K562 (cell line): ENCODE measurements around the gene OCEL1. TPM values are rescaled to one million over a fixed set of nuclear protein-coding genes. Genes with fewer than 3 reads are reported as not detected.
A peak's percentile ranks its signal among the peaks of the same experiment; 100 is the strongest.

Experiments used
- CREB1 ChIP-seq, 2 experiments: sonication (generic) in 1 of 2; formaldehyde crosslinking in 1 of 2; IDR thresholded peaks; 2 replicates each; pipeline versions ENCODE4 v1.6.1 to v1.8.0; 2012 to 2022; ENCODE audit warnings: inconsistent platforms in 1 of 2, mild to moderate bottlenecking in 1 of 2, missing genetic modification reagents in 1 of 2, moderate library complexity in 1 of 2
- CTCFL ChIP-seq: IDR thresholded peaks from 2 replicates; pipeline ENCODE4 v1.6.1; 2011; ENCODE audit warnings: borderline replicate concordance, low read depth, mild to moderate bottlenecking, moderate library complexity, low read length; ENCODE audit not compliant: insufficient read depth, poor library complexity, severe bottlenecking
- ETS1 ChIP-seq: conservative IDR thresholded peaks from 2 replicates; pipeline ENCODE4 v1.6.1; 2011; ENCODE audit warnings: low read depth, mild to moderate bottlenecking, low read length; ENCODE audit not compliant: control insufficient read depth
- MAFG ChIP-seq: fragments of 450-650 bp; conservative IDR thresholded peaks from 2 replicates; pipeline ENCODE4 v1.6.1; 2016; ENCODE audit warnings: missing genetic modification characterization, missing compliant biosample characterization
- PHTF2 ChIP-seq: fragments of 250-450 bp; sonication (Bioruptor Pico); IDR thresholded peaks from 2 replicates; pipeline ENCODE4 v1.5.0; 2021; ENCODE audit warnings: mild to moderate bottlenecking
- RERE ChIP-seq: sonication (generic); formaldehyde crosslinking; IDR thresholded peaks from 2 replicates; pipeline ENCODE4 v1.8.0; 2023; ENCODE audit warnings: missing genetic modification reagents, mild to moderate bottlenecking, borderline replicate concordance
- SMARCA4 ChIP-seq: fragments of 450-650 bp; IDR thresholded peaks from 2 replicates; pipeline ENCODE4 v1.6.1; 2016
- TCFL5 ChIP-seq: fragments of 250-450 bp; sonication (Bioruptor Pico); conservative IDR thresholded peaks from 2 replicates; pipeline ENCODE4 v1.6.1; 2021; ENCODE audit warnings: mild to moderate bottlenecking, moderate library complexity, matching md5 sums
- TGIF2 ChIP-seq: sonication (generic); formaldehyde crosslinking; IDR thresholded peaks from 2 replicates; pipeline ENCODE4 v1.8.1; 2022; ENCODE audit warnings: mild to moderate bottlenecking, missing genetic modification reagents, moderate library complexity
- ZFX ChIP-seq: sonication (generic); formaldehyde crosslinking; IDR thresholded peaks from 2 replicates; pipeline ENCODE4 v1.8.0; 2022; ENCODE audit warnings: mild to moderate bottlenecking, missing genetic modification reagents, moderate library complexity
- ZMIZ1 ChIP-seq, 2 experiments: fragments of 150-350 bp in 1 of 2; IDR thresholded peaks; 2 replicates each; pipeline ENCODE4 v1.6.1; 2012 to 2016; ENCODE audit warnings: low read depth in 2 of 2, low read length in 2 of 2, mild to moderate bottlenecking in 1 of 2, moderate library complexity in 1 of 2
- ZNF121 ChIP-seq: sonication (generic); formaldehyde crosslinking; conservative IDR thresholded peaks from 2 replicates; pipeline ENCODE4 v1.8.0; 2022; ENCODE audit warnings: missing genetic modification reagents
- ZNF274 ChIP-seq: IDR thresholded peaks from 2 replicates; pipeline ENCODE4 v1.6.1; 2011; ENCODE audit warnings: low read depth, mild to moderate bottlenecking, low read length, moderate library complexity, borderline replicate concordance
- polyA plus RNA-seq, 8 experiments: library from polyadenylated mRNA; depleted of rRNA in 4 of 8; stranded (reverse) in 5 of 8; unstranded in 3 of 8; fragments of >200 nt; fragmentation: Nextera tagmentation in 2 of 8; fragmentation: Illumina TruSeq in 1 of 8; extraction: Ambion mirVana in 2 of 8; extraction: Trizol in 1 of 8; gene quantifications; 2 replicates each; pipeline versions ENCODE4 v1.2.1 to v1.2.3, GENCODE V29; 2011 to 2014; ENCODE audit warnings: inconsistent platforms in 1 of 8, missing spikeins in 1 of 8
- total RNA-seq, 7 experiments: library from RNA; depleted of rRNA in 6 of 7; stranded (reverse); fragments of >200 nt in 6 of 7; fragmentation: Illumina TruSeq in 2 of 7; extraction: Trizol in 2 of 7; gene quantifications; 2 replicates each; pipeline versions ENCODE4 v1.2.1 to v1.2.3, GENCODE V29; 2011 to 2021; ENCODE audit warnings: low replicate concordance in 1 of 7

OCEL1 gene
- total and polyA plus RNA-seq, 9 of the 15 experiments (the other 6 are each of a cell fraction or from before 2014, with no cell fraction given), result 8.0 to 38.0 (median 12.4) TPM

GRCh38 chr19:17266975-17267788 is 41.2 kb downstream of the OCEL1 start, which contains the start of gene BABAM1 (continued):
- no peak for TF ChIP-seq CTCFL
- TF ChIP-seq MAFG, result no peak
- 0 out of 2 replicates have a peak, but pooled peaks have one; percentile 13 for TF ChIP-seq TCFL5 (CRISPR knock-in tag)
- TF ChIP-seq RERE (CRISPR knock-in tag), result no peak
- no peak for TF ChIP-seq ZNF274
- 0 out of 4 replicates have a peak, but pooled peaks of 1 of the 2 experiments have one; percentile 12 for TF ChIP-seq ZMIZ1 (IDR thresholded peaks at IDR 0.05; ENCODE audit: low read depth in 2 of 2, low read length in 2 of 2)
- TF ChIP-seq ZFX (CRISPR knock-in tag), result 0 out of 2 replicates have a peak, but pooled peaks have one; percentile 9
- no peak for TF ChIP-seq TGIF2 (CRISPR knock-in tag)
- no peak for TF ChIP-seq ZNF121 (CRISPR knock-in tag)
- peak; percentile 81 for TF ChIP-seq CREB1 (IDR thresholded peaks at IDR 0.05)
- peak; percentile 82 for TF ChIP-seq CREB1 (CRISPR knock-in tag; IDR thresholded peaks at IDR 0.05)
- no peak for TF ChIP-seq PHTF2 (CRISPR knock-in tag)
- no peak for TF ChIP-seq SMARCA4
- peak; percentile 84 for TF ChIP-seq ETS1
